Measurements from ENCODE around the gene CASKIN2.

CASKIN2 gene

GRCh38 chr17:75498726-75499213 is 16.6 kb downstream of the CASKIN2 start:
- Mint-ChIP-seq H3K27me3 (ENCODE audit: low read depth) (no peaks in the 10 kb centered on the region), H3K4me3 (no peak overlapping the region), H3K27ac (peak overlapping the region; percentile 31 to 77 (median 68)), H3K36me3 (ENCODE audit: low read depth) (peaks cover 19% of the 10 kb centered on the region), H3K9me3 (no peaks in the 10 kb centered on the region), H3K4me1 (peaks cover 11% of the 10 kb centered on the region)
- TF ChIP-seq CTCF (IDR thresholded peaks at IDR 0.05; ENCODE audit: unreplicated experiment in 3 of 3), result no peak

GRCh38 chr17:75498039-75498725 is 17.2 kb downstream of the CASKIN2 start:
- Mint-ChIP-seq H3K27me3 (ENCODE audit: low read depth) (no peaks in the 10 kb centered on the region), H3K4me3 (no peak overlapping the region), H3K27ac (peak overlapping the region in 1 of 3 experiments; percentile 68), H3K4me1 (peaks cover 11% of the 10 kb centered on the region), H3K36me3 (ENCODE audit: low read depth) (peaks cover 19% of the 10 kb centered on the region), H3K9me3 (no peaks in the 10 kb centered on the region)
- no peak for TF ChIP-seq CTCF (IDR thresholded peaks at IDR 0.05; ENCODE audit: unreplicated experiment in 3 of 3)

GRCh38 chr17:75496005-75496404 is 19.3 kb downstream of the CASKIN2 start:
- Mint-ChIP-seq H3K27me3 (ENCODE audit: low read depth) (no peaks in the 10 kb centered on the region), H3K4me1 (peaks cover 11% of the 10 kb centered on the region), H3K4me3 (no peak overlapping the region), H3K36me3 (ENCODE audit: low read depth) (peaks cover 23% of the 10 kb centered on the region), H3K9me3 (no peaks in the 10 kb centered on the region), H3K27ac (no peak overlapping the region)
- no peak for TF ChIP-seq CTCF (IDR thresholded peaks at IDR 0.05; ENCODE audit: unreplicated experiment in 3 of 3)

DNA sequence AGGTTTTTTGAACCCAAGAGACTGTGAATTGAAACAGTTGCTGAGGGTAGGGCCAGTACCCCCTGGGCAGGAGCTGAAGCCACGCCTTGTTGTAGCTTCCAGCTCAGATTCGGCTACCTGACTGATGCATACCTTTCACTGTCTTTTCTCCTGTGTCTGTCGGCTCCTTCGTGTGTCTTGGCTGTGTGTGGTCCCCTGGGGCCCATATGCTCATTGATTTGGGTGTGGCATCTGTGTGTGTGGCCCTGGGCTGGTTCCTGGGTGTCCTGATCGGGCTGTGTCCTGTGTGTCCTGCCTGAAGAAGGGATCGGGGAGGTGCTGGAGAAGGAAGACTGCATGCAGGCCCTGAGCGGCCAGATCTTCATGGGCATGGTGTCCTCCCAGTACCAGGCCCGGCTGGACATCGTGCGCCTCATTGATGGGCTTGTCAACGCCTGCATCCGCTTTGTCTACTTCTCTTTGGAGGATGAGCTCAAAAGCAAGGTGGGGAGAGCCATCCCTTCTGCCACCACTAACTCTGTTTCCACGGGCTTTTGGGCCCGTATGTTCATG is 20.9 kb downstream of the CASKIN2 start:
- Mint-ChIP-seq H3K27ac (no peak overlapping the region), H3K9me3 (no peaks in the 10 kb centered on the region), H3K36me3 (ENCODE audit: low read depth) (peaks cover 19% of the 10 kb centered on the region), H3K4me3 (no peak overlapping the region), H3K4me1 (peaks cover 4% of the 10 kb centered on the region), H3K27me3 (ENCODE audit: low read depth) (no peaks in the 10 kb centered on the region)
- no peak for TF ChIP-seq CTCF (IDR thresholded peaks at IDR 0.05; ENCODE audit: unreplicated experiment in 3 of 3)

DNA sequence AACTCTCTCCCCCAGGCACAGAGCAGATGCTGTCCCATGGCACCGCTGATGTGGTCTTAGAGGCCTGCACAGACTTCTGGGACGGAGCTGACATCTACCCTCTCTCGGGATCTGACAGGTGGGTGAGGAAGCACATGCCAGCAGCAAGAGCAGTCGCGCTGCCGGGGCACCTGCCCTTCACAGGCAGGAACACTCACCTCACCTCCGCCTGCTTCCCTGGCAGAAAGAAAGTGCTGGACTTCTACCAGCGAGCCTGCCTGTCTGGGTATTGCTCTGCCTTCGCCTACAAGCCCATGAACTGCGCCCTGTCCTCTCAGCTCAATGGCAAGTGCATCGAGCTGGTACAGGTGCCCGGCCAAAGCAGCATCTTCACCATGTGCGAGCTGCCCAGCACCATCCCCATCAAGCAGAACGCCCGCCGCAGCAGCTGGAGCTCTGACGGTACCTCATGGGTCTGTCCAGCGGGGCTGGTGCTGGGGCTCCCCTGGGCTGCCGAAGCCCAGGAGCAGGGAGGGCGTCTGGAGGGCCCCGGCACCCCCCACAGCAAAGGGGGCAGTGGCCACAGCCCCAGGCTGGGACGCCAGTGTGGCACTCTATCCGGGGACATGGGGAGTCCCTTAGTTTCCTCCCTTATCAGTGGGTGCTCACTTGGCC is 21.7 kb downstream of the CASKIN2 start:
- Mint-ChIP-seq H3K9me3 (no peaks in the 10 kb centered on the region), H3K27me3 (ENCODE audit: low read depth) (no peaks in the 10 kb centered on the region), H3K4me3 (no peak overlapping the region), H3K4me1 (no peaks in the 10 kb centered on the region), H3K27ac (no peak overlapping the region), H3K36me3 (ENCODE audit: low read depth) (peaks cover 19% of the 10 kb centered on the region)
- no peak for TF ChIP-seq CTCF (IDR thresholded peaks at IDR 0.05; ENCODE audit: unreplicated experiment in 3 of 3)

Data from nephron (organoid).